Right renal pelvis (tissue), 4 donors: Measurements from ENCODE around the gene CYP2W1. TPM values are rescaled to one million over a fixed set of nuclear protein-coding genes. Genes with fewer than 3 reads are reported as not detected.
"Not testable (repeated sequence)": the region's sequence is repeated elsewhere in the genome, so short reads cannot be mapped to it uniquely, and the experiment has no call there.

ENCODE experiments used
- DNase-seq, 4 donors: peaks; one replicate each; pipeline ENCODE4 v3.0.0-alpha.2; 2013; ENCODE audit warnings: low read depth in 4 of 4, low spot score in 3 of 4, missing footprints in 1 of 4
- polyA plus RNA-seq, 4 donors: library from polyadenylated mRNA; unstranded; fragments of 120-200 nt; gene quantifications; one replicate each; pipeline ENCODE4 v1.2.1, GENCODE V29; 2013; ENCODE audit not compliant: insufficient read length in 4 of 4

The CYP2W1 gene
- polyA plus RNA-seq, 4 donors, result 1.2 to 4.0 (median 2.5) TPM

- DNase-seq, result no peak
Observed at GRCh38 chr7:1025743-1026581, 43.0 kb downstream of the CYP2W1 start.

GRCh38 chr7:1026721-1027161, 43.8 kb downstream of the CYP2W1 start:
- no peak for DNase-seq

GRCh38 chr7:1027242-1028043, 44.5 kb downstream of the CYP2W1 start:
- no peak for DNase-seq

- DNase-seq, result peak; percentile 78 to 86 (median 82)
Observed at GRCh38 chr7:1028044-1028770, 45.2 kb downstream of the CYP2W1 start.

- DNase-seq, result peak in 1 of 4 donors; percentile 59
Observed at GRCh38 chr7:1028775-1029636, 46.0 kb downstream of the CYP2W1 start.

- no peak for DNase-seq
Observed at GRCh38 chr7:1029637-1030443, 46.9 kb downstream of the CYP2W1 start.

- no peak for DNase-seq
Observed at GRCh38 chr7:1030444-1031070, 47.6 kb downstream of the CYP2W1 start.

GRCh38 chr7:1031716-1032455, 48.9 kb downstream of the CYP2W1 start:
- DNase-seq, result no peak

GRCh38 chr7:1032536-1033181, 49.7 kb downstream of the CYP2W1 start:
- DNase-seq, result no peak

GRCh38 chr7:1033546-1034145, 50.7 kb downstream of the CYP2W1 start:
- no peak for DNase-seq

GRCh38 chr7:1034769-1035168, 51.8 kb downstream of the CYP2W1 start:
- not testable (repeated sequence) for DNase-seq

- DNase-seq, result not testable (repeated sequence)
Observed at GRCh38 chr7:1036164-1036928, 53.4 kb downstream of the CYP2W1 start.
